ENCODE data around the gene PLEKHD1. TPM values are rescaled to one million over a fixed set of nuclear protein-coding genes. Genes with fewer than 3 reads are reported as not detected.

The PLEKHD1 gene
- total RNA-seq, 1 experiment from 2014 or later, result 1.2 TPM

- H3K27me3 ChIP-seq (ENCODE audit: insufficient read depth, low read length), result no peaks in the 10 kb centered on the region
- H3K4me2 ChIP-seq (ENCODE audit: low read length), result peak overlapping the region; percentile 16; the same call in 1 of the 2 replicates
- BruUV-seq (replicated peaks), result no TSS peak
- 0 out of 2 replicates have a peak, but pooled peaks cover 4% of the 10 kb centered on the region for H4K20me1 ChIP-seq (ENCODE audit: insufficient read depth)
- peaks cover 0 to 6% of the 10 kb centered on the region in 2 experiments; a peak in 2 of 4 replicates for H3K4me1 ChIP-seq (ENCODE audit: control insufficient read depth in 1 of 2, insufficient read depth in 2 of 2, low read length in 2 of 2)
- H2AFZ ChIP-seq (ENCODE audit: low read depth, low read length, poor library complexity, severe bottlenecking), result no peak overlapping the region
- ChIA-PET RAD21 (ENCODE audit: low non-redundant PET in 1 of 2, low total read pairs in 2 of 2, uncharacterized antibody in 2 of 2, unreplicated experiment in 2 of 2) (no interaction called here), POLR2A (no interaction called here), CTCF (no interaction called here)
- H3K9ac ChIP-seq (ENCODE audit: low read length), result no peak overlapping the region
- H3K9me3 ChIP-seq (ENCODE audit: control insufficient read depth in 1 of 2, insufficient read depth in 1 of 2, low read depth in 1 of 2, low read length in 2 of 2), result no peaks in the 10 kb centered on the region
- H3K9me2 ChIP-seq (ENCODE audit: insufficient read depth), result no peaks in the 10 kb centered on the region
- DNase-seq (ENCODE audit: low read depth, low spot score) (no peak), ATAC-seq (no peak)
- H3K36me3 ChIP-seq (ENCODE audit: control insufficient read depth in 1 of 2, insufficient read depth in 2 of 2, low read length in 2 of 2), result peaks cover 0 to 5% of the 10 kb centered on the region in 2 experiments; a peak in 1 of 4 replicates
- intact Hi-C loops (cut with micrococcal nuclease), result no loop called here
- TF ChIP-seq CTCF (IDR thresholded peaks at IDR 0.05 in 2 of 3, conservative IDR thresholded peaks at IDR 0.05 in 1 of 3; ENCODE audit: borderline replicate concordance in 1 of 3, insufficient read depth in 1 of 3, low read depth in 2 of 3, low read length in 2 of 3), result no peak
- no peak for TF ChIP-seq ATF3 (IDR thresholded peaks at IDR 0.05)
- TF ChIP-seq EGR1 (IDR thresholded peaks at IDR 0.05; ENCODE audit: low read depth), result no peak
- TF ChIP-seq YY1 (IDR thresholded peaks at IDR 0.05; ENCODE audit: extremely low read depth, insufficient replicate concordance, low read depth, low read length), result no peak
- TF ChIP-seq ZNF274 (IDR thresholded peaks at IDR 0.05; ENCODE audit: low read depth, low read length), result no peak
- no peak for TF ChIP-seq RAD21 (IDR thresholded peaks at IDR 0.05; ENCODE audit: low read depth)
- TF ChIP-seq POLR2A (IDR thresholded peaks at IDR 0.05; ENCODE audit: borderline replicate concordance, extremely low read depth, insufficient read depth, insufficient read length), result no peak
- TF ChIP-seq SP1 (IDR thresholded peaks at IDR 0.05; ENCODE audit: low read depth), result no peak
- TF ChIP-seq, protein P1, sequence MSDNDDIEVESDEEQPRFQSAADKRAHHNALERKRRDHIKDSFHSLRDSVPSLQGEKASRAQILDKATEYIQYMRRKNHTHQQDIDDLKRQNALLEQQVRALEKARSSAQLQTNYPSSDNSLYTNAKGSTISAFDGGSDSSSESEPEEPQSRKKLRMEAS (IDR thresholded peaks at IDR 0.05), result no peak
- no peak for TF ChIP-seq EZH2phosphoT487 (IDR thresholded peaks at IDR 0.05; ENCODE audit: borderline replicate concordance)
- TF ChIP-seq POLR2AphosphoS5 (IDR thresholded peaks at IDR 0.05; ENCODE audit: low read depth, low read length), result no peak
- TF ChIP-seq, protein P2, sequence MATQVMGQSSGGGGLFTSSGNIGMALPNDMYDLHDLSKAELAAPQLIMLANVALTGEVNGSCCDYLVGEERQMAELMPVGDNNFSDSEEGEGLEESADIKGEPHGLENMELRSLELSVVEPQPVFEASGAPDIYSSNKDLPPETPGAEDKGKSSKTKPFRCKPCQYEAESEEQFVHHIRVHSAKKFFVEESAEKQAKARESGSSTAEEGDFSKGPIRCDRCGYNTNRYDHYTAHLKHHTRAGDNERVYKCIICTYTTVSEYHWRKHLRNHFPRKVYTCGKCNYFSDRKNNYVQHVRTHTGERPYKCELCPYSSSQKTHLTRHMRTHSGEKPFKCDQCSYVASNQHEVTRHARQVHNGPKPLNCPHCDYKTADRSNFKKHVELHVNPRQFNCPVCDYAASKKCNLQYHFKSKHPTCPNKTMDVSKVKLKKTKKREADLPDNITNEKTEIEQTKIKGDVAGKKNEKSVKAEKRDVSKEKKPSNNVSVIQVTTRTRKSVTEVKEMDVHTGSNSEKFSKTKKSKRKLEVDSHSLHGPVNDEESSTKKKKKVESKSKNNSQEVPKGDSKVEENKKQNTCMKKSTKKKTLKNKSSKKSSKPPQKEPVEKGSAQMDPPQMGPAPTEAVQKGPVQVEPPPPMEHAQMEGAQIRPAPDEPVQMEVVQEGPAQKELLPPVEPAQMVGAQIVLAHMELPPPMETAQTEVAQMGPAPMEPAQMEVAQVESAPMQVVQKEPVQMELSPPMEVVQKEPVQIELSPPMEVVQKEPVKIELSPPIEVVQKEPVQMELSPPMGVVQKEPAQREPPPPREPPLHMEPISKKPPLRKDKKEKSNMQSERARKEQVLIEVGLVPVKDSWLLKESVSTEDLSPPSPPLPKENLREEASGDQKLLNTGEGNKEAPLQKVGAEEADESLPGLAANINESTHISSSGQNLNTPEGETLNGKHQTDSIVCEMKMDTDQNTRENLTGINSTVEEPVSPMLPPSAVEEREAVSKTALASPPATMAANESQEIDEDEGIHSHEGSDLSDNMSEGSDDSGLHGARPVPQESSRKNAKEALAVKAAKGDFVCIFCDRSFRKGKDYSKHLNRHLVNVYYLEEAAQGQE (IDR thresholded peaks at IDR 0.05; ENCODE audit: low read depth), result no peak
- TF ChIP-seq FOSL1 (IDR thresholded peaks at IDR 0.05; ENCODE audit: low read depth), result no peak
- no peak for TF ChIP-seq CEBPB (IDR thresholded peaks at IDR 0.05; ENCODE audit: low read depth)
- no peak for TF ChIP-seq ZFX (IDR thresholded peaks at IDR 0.05)
- no peak overlapping the region for H3K27ac ChIP-seq (ENCODE audit: low read depth, low read length)
- H3K4me3 ChIP-seq (replicated peaks in 1 of 2; ENCODE audit: low read depth in 1 of 2, low read length in 2 of 2), result no peak overlapping the region
- peaks cover 31% of the 10 kb centered on the region for H3K79me2 ChIP-seq (ENCODE audit: insufficient read depth, low read length)
These were observed 41.2 kb upstream of the PLEKHD1 start for GRCh38 chr14:69443296-69443805.

Measured in HCT116 (cell line).